ENCODE measurements around the gene SLC22A23.

Gene SLC22A23

DNA sequence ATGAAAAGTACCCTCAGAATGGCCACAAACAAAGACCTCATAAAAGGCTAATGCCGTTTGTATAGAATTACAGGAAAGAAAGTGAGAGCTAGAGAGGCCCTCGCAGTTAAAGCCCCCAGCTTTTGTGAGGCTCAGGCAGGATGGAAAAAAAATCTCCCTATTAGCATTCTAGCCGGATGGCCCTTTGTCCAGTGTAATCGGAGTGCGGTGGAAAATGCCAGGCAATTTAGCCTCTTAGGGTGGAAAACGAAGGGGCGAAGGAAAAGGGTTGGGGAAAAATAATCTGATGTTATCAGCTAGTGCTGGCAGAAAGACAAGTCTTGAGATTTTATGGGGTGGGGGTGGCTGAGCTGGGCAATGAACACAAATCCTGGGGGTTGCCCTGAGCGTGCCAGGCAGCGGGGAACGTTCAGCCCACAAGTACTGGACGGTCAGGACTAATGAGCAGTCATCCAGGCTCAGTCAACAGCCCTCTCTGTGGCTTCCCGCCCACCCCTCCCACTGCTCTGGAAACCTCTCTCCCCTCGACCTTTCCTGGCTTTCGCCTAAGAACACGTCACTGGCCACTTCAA lies 105.7 kb downstream of the SLC22A23 start:
- in situ Hi-C loops (cut with HindIII; ENCODE audit: low pct_unique_long_range_greater_than_20kb, low sequenced_read_pairs), result no loop called here
- peak in 1 of 2 experiments; percentile 48 for DNase-seq (ENCODE audit: low read depth in 1 of 2, low spot score in 1 of 2)
- TF ChIP-seq JUND (IDR thresholded peaks at IDR 0.05; ENCODE audit: low read depth), result no peak

DNA sequence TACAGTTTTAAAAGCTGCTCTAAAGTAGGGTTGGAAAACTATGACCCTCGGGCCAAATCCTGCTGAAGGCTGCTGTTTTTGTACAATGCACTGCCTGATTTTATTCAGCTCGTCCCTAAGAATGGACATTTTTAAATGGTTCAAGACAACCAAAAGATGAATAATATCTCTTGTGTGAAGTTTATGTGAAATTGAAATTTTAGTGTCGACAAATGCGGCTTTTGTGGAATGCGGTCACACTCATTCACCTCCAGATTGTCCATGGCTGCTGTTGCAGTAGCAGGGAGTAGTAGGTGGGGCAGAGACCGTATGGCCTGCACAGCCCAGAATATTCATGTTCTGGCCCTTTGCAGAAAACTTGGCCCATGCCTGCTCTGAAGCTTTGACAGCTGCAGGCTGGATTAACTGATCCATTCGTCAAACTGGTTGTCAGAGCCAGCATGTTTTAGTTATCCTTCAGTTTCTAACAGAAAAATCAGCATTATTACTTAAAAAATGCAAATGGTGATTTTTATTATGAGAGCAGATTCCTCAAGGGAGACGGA lies 106.5 kb downstream of the SLC22A23 start:
- no peak for TF ChIP-seq JUND (IDR thresholded peaks at IDR 0.05; ENCODE audit: low read depth)
- no peak for DNase-seq (ENCODE audit: low read depth in 1 of 2, low spot score in 1 of 2)
- in situ Hi-C loops (cut with HindIII; ENCODE audit: low pct_unique_long_range_greater_than_20kb, low sequenced_read_pairs), result no loop called here

DNA sequence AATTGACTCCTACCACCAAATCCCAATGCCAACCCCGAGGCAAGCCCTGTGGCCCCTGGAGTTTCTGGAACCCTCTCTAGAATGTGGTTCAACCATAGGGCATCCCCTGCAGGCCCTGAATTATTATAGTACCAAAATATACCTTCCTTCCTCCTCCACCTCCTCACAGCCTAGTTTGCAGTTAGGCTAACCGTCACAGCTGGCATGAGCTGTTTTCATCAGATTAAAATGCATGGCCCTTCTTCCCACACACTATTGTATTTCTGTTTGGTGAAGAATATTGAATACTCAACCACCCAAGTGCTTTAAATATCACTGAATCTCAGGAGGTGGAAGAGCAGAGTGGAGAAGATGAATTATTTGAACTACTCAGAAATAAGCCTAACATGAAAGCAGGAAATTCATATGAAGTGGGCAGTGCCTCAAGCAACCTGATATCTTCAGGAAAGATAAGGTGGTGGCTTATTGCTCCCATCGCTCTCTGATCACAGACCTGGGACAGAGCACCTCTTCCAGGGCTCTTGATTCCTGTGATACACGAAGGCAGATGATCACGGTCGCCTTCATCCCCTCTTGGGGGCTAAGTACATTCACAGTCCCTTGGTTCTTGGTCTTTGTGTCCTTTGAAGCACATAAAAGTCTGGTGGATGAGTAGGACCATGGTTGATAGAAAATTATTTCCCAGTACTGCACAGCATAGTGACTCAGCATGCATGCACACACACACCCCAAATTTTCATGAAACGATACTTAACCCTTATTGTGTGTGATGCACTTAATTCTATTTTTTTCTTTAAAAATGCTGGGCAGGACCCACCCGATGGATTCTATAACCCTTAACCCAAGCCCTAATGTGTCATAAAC lies 107.2 kb downstream of the SLC22A23 start:
- peak in 1 of 2 experiments; percentile 63 for DNase-seq (ENCODE audit: low read depth in 1 of 2, low spot score in 1 of 2)
- no peak for TF ChIP-seq JUND (IDR thresholded peaks at IDR 0.05; ENCODE audit: low read depth)
- in situ Hi-C loops (cut with HindIII; ENCODE audit: low pct_unique_long_range_greater_than_20kb, low sequenced_read_pairs), result no loop called here

DNA sequence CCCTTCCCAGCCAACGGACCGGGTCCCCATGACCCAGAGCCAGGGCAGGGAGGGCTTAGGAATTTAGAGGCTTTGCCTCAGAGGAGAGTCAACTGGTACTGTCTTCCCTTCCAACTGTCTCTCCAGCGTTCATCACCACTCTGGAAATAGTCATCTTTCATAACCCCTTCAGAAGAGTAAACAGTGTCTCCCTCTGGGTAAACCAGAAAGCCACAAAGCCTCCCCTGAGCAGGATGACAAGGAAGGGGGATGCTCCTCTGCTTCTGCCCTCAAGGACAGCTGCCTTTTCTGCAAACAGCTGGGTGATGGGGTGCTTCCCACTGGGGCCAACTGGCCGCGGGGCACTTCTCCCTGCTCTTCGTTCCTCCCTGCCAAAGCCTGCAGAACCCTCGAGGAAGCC lies 108.0 kb downstream of the SLC22A23 start:
- DNase-seq (ENCODE audit: low read depth in 1 of 2, low spot score in 1 of 2), result peak in 1 of 2 experiments; percentile 88
- in situ Hi-C loops (cut with HindIII; ENCODE audit: low pct_unique_long_range_greater_than_20kb, low sequenced_read_pairs), result no loop called here
- no peak for TF ChIP-seq JUND (IDR thresholded peaks at IDR 0.05; ENCODE audit: low read depth)

DNA sequence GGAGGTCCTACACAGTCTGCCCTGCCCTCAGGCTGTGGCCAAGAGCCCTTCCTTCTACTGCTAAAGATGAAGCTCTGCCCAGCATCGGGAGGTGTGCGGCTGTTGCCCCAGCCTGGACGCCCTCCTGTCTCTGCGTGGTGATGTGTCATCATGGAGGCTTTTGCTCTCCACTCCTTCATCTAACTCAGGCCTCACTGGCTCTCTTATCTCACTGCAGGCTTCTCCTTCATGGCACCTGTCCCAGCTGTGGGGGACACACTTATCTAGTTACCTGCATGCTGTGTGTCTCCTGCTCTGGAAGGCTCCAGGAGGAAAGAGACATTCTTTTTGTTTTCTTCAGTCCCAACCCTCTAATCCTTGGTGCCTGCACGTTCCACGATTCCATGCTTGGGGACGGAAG lies 109.0 kb downstream of the SLC22A23 start:
- in situ Hi-C loops (cut with HindIII; ENCODE audit: low pct_unique_long_range_greater_than_20kb, low sequenced_read_pairs), result no loop called here
- TF ChIP-seq JUND (IDR thresholded peaks at IDR 0.05; ENCODE audit: low read depth), result no peak
- no peak for DNase-seq (ENCODE audit: low read depth in 1 of 2, low spot score in 1 of 2)

DNA sequence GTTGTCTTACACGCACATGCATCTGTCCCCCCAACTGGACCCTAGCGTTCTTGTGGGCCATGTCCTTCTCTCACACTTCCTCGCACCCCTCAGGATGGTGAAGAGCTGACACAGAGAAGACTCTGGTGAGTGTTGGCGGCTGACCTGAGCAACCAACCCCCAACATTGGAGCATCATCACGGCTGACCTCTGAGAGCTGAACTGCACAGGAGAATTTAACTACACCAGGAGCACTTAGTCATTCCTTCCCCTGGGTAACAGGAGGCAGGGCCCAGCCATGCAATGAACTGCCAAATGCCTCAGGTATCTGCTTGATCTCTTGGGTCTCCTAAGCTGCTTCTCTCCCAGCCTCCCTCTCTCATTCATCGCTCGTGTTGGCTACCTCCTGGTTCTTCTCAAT lies 109.6 kb downstream of the SLC22A23 start:
- in situ Hi-C loops (cut with HindIII; ENCODE audit: low pct_unique_long_range_greater_than_20kb, low sequenced_read_pairs), result no loop called here
- no peak for TF ChIP-seq JUND (IDR thresholded peaks at IDR 0.05; ENCODE audit: low read depth)
- DNase-seq (ENCODE audit: low read depth in 1 of 2, low spot score in 1 of 2), result peak in 1 of 2 experiments; percentile 58

DNA sequence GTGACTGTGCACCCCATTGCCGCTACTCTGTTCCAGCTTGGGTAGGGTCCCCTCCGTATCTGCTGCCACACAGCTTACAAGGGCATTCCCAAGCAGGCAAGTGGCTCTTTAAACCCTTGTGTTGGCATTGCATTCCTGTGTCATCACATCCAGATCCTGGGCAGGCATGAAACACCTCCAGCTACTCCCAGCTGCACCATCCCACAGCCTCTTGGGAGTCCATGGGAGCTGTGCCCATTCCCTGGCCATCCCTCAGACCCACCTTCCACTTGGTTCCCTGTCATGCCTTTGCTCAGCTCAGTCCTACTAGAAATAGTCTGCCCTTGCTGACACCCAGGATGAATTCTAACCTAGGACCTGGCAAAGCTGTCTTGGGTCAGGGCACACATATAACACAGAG lies 110.4 kb downstream of the SLC22A23 start:
- no peak for DNase-seq (ENCODE audit: low read depth in 1 of 2, low spot score in 1 of 2)
- in situ Hi-C loops (cut with HindIII; ENCODE audit: low pct_unique_long_range_greater_than_20kb, low sequenced_read_pairs), result no loop called here
- no peak for TF ChIP-seq JUND (IDR thresholded peaks at IDR 0.05; ENCODE audit: low read depth)

DNA sequence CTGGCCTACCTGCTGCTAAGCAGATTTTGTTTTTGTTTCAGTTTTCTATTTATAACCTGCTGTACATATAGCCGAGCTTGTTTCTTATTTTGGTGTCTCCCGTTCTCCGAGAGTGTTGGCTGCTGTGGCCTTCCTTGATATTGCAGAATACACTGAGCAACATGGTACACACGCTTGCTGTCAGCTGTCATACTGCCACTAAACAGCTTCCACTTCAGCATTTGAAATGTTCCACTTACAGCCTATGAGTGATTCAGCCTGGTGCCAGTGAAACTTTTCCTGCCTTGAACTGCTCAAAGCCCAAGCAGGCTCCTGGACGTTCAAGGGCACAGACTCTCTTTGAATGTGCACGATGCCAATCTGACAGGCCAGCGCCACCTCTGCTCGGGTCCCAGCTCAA lies 111.0 kb downstream of the SLC22A23 start:
- TF ChIP-seq JUND (IDR thresholded peaks at IDR 0.05; ENCODE audit: low read depth), result no peak

DNA sequence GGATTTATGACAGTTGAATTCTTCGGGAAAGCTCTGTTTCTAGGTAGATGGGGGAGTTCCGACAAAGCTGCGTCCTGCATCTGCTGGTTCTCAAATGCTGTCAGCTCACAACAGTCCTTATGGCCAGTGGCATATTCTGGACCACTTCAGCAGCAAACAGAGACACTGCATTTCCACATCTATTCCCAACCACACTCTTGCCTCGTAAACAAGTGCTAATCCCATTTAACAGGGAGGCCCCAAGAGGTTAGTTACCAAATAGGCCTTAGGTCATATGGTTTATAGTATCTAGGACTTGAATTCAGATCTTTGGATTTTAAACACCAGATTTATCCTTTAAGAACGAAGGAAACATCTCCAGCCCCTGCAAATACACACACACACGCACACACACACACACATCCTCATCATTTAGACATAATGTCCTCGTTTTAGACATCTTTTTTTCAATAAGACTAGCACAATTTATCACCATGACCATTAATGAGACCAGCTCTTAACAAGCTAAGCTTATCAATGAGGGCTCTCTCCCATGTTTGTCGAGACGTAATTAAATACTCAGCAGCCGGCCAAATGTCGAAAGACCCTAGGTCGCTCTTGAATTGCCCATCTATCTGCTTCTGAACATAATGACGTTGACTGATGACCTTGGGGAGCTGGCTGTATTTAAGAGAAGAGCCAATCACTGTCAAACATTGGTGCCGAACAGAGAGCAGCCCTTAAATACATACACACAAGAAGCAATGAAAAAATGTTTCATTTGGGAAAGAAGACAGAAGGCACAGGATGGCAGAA lies 113.6 kb downstream of the SLC22A23 start:
- in situ Hi-C loops (cut with HindIII; ENCODE audit: low pct_unique_long_range_greater_than_20kb, low sequenced_read_pairs), result no loop called here

More for the DNA sequence above, 111.0 kb downstream of the SLC22A23 start:
- no peak for DNase-seq (ENCODE audit: low read depth in 1 of 2, low spot score in 1 of 2)
- in situ Hi-C loops (cut with HindIII; ENCODE audit: low pct_unique_long_range_greater_than_20kb, low sequenced_read_pairs), result no loop called here

DNA sequence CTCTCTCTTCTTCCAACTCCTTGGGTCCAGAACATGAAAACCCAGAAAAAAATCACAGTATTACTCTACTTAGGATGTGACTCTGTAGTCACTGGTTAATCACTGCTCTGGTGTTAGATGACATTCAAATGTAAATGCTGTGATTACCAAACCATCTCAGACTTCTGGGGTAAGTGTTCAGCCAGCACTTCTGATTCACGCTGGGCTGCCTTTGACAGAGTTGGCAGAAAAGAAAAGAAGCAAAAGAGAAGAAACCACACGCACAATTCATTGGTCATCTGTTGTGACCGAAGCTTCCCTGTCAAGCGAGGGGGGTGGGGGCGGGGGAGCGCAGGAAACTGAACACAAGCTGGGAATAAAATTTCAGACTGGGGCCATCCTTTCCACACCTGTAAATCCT lies 115.4 kb downstream of the SLC22A23 start:
- no peak for DNase-seq (ENCODE audit: low read depth in 1 of 2, low spot score in 1 of 2)
- TF ChIP-seq JUND (IDR thresholded peaks at IDR 0.05; ENCODE audit: low read depth), result no peak
- in situ Hi-C loops (cut with HindIII; ENCODE audit: low pct_unique_long_range_greater_than_20kb, low sequenced_read_pairs), result no loop called here

More for the DNA sequence above, 113.6 kb downstream of the SLC22A23 start:
- TF ChIP-seq JUND (IDR thresholded peaks at IDR 0.05; ENCODE audit: low read depth), result no peak
- no peak for DNase-seq (ENCODE audit: low read depth in 1 of 2, low spot score in 1 of 2)

DNA sequence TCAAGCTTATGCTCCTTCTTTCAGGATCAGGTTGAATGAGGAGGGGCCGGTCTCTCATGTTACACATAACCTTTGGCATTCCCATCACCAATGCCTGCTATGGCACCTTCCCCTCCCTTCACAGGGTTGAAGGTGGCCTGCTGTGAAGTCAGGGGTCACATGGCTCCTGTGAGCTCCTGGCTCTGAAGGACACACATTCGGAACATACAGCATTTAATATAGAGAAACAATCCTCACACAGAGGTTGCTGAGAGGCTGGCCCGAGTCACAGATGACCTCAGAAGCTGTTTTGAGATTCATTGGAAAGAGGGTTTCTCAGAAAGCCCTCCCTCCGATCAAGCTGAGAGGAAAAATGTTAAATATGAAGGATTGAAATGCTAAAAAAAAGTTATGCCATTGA lies 116.0 kb downstream of the SLC22A23 start:
- in situ Hi-C loops (cut with HindIII; ENCODE audit: low pct_unique_long_range_greater_than_20kb, low sequenced_read_pairs), result no loop called here
- no peak for TF ChIP-seq JUND (IDR thresholded peaks at IDR 0.05; ENCODE audit: low read depth)
- no peak for DNase-seq (ENCODE audit: low read depth in 1 of 2, low spot score in 1 of 2)

DNA sequence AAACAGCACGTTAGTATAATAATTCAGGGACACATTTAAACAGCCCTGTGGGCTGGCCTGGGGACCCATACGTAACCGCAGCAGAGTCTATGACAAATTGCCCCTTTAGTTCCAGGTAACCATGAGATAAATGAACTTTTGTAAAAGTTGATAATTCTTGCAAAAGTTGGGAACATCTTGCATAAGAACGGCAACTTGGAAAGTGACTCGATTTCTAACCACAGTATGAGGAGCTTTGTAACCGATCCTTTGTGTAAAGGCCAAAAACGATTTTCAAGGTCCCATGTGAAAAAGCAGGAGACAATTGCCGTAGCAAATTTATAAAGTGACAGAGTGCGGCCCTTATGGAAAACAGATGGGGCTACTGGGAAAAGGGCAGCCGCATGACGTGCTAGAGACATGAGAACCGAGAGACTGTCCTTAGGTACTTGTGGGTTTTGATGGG lies 116.5 kb downstream of the SLC22A23 start:
- TF ChIP-seq JUND (IDR thresholded peaks at IDR 0.05; ENCODE audit: low read depth), result no peak
- DNase-seq (ENCODE audit: low read depth in 1 of 2, low spot score in 1 of 2), result no peak
- in situ Hi-C loops (cut with HindIII; ENCODE audit: low pct_unique_long_range_greater_than_20kb, low sequenced_read_pairs), result no loop called here

Data from T47D (cell line).